Vagina (tissue), 2 donors: ENCODE measurements around the gene PYGL. TPM values are rescaled to one million over a fixed set of nuclear protein-coding genes. Genes with fewer than 3 reads are reported as not detected.

Source experiments
- DNase-seq, 2 donors: peaks; one replicate each; pipeline ENCODE4 v3.0.0-alpha.2; 2017; ENCODE audit errors: extremely low spot score in 2 of 2
- H3K27ac ChIP-seq: fragments of 200-600 bp; sonication (generic); one replicate; pipeline ENCODE4 v1.5.1; 2019
- H3K27me3 ChIP-seq: fragments of 200-600 bp; sonication (generic); one replicate; pipeline ENCODE4 v1.5.1; 2019
- H3K36me3 ChIP-seq, 2 donors: fragments of 200-600 bp; sonication (generic); one replicate each; pipeline ENCODE4 v1.5.1; 2017 to 2019
- H3K4me1 ChIP-seq: fragments of 200-600 bp; sonication (generic); one replicate; pipeline ENCODE4 v1.5.1; 2019
- H3K4me3 ChIP-seq, 2 donors: fragments of 200-600 bp; sonication (generic); 1 replicate in 1 of 2; 2 replicates in 1 of 2; pipeline ENCODE4 v1.5.1; 2016 to 2019
- H3K9me3 ChIP-seq: fragments of 200-600 bp; sonication (generic); one replicate; pipeline ENCODE4 v1.5.1; 2019
- CTCF ChIP-seq, 3 experiments: fragments of 450-650 bp in 2 of 3; fragments of 200-600 bp in 1 of 3; sonication (generic) in 1 of 3; IDR thresholded peaks; one replicate each; pipeline ENCODE4 v1.5.1; 2017 to 2019; ENCODE audit warnings: antibody characterized with exemption in 3 of 3, mild to moderate bottlenecking in 2 of 3, moderate library complexity in 2 of 3
- POLR2A ChIP-seq, 2 donors: fragments of 450-650 bp; IDR thresholded peaks; one replicate each; pipeline ENCODE4 v1.6.1; 2017; ENCODE audit warnings: antibody characterized with exemption in 2 of 2, mild to moderate bottlenecking in 2 of 2, moderate library complexity in 2 of 2
- POLR2AphosphoS5 ChIP-seq, 2 donors: sonication (generic); formaldehyde crosslinking; IDR thresholded peaks; one replicate each; pipeline ENCODE4 v1.9.0; 2017; ENCODE audit warnings: antibody characterized with exemption in 2 of 2, mild to moderate bottlenecking in 2 of 2, low read depth in 1 of 2; ENCODE audit not compliant: insufficient read depth in 1 of 2
- intact Hi-C: fragments of 100-400 bp; cut with DNase I; formaldehyde crosslinking; loops from one replicate; pipeline ENCODE4 v1.15.1; 2023
- total RNA-seq: library from RNA; depleted of rRNA; stranded (reverse); fragments of >200 nt; gene quantifications from one replicate; pipeline ENCODE4 v1.2.3, GENCODE V29; 2016

Gene PYGL
- total RNA-seq, 1 donor from 2014 or later, result 84.0 TPM

- no peak for DNase-seq
- Histone ChIP-seq H3K4me1 (no peaks in the 10 kb centered on the region), H3K36me3 (no peaks in the 10 kb centered on the region), H3K4me3 (no peak overlapping the region), H3K27ac (no peak overlapping the region), H3K9me3 (no peaks in the 10 kb centered on the region), H3K27me3 (no peaks in the 10 kb centered on the region)
- TF ChIP-seq CTCF (IDR thresholded peaks at IDR 0.05) (no peak), POLR2A (IDR thresholded peaks at IDR 0.05) (no peak), POLR2AphosphoS5 (IDR thresholded peaks at IDR 0.05; ENCODE audit: insufficient read depth in 1 of 2, low read depth in 1 of 2) (no peak)
- intact Hi-C loops, result no loop called here
Measured at GRCh38 chr14:50875359-50876070, 68.8 kb downstream of the PYGL start.

GRCh38 chr14:50874757-50875156, 69.5 kb downstream of the PYGL start:
- no peak overlapping the region for H3K4me3 ChIP-seq
- no peaks in the 10 kb centered on the region for H3K36me3 ChIP-seq
- H3K4me1 ChIP-seq, result no peaks in the 10 kb centered on the region
- DNase-seq, result no peak
- no peaks in the 10 kb centered on the region for H3K27me3 ChIP-seq
- H3K27ac ChIP-seq, result no peak overlapping the region
- no peaks in the 10 kb centered on the region for H3K9me3 ChIP-seq
- intact Hi-C loops, result no loop called here
- TF ChIP-seq POLR2A (IDR thresholded peaks at IDR 0.05) (no peak), POLR2AphosphoS5 (IDR thresholded peaks at IDR 0.05; ENCODE audit: insufficient read depth in 1 of 2, low read depth in 1 of 2) (no peak), CTCF (IDR thresholded peaks at IDR 0.05) (no peak)

- Histone ChIP-seq H3K4me1 (no peaks in the 10 kb centered on the region), H3K27me3 (no peaks in the 10 kb centered on the region), H3K36me3 (no peaks in the 10 kb centered on the region), H3K27ac (no peak within 1 kb of the TSS), H3K9me3 (no peaks in the 10 kb centered on the region), H3K4me3 (peak within 1 kb of the TSS in 1 of 2 donors; percentile 42)
- intact Hi-C loops, result no loop called here
- DNase-seq, result no peak
- TF ChIP-seq POLR2A (IDR thresholded peaks at IDR 0.05), result no peak
- TF ChIP-seq POLR2AphosphoS5 (IDR thresholded peaks at IDR 0.05; ENCODE audit: insufficient read depth in 1 of 2, low read depth in 1 of 2), result no peak
Measured at GRCh38 chr14:50871914-50872732, 72.2 kb downstream of the PYGL start, which contains the start of gene ABHD12B. Gene ABHD12B, plus strand, starts transcription at chr14:50872053. Its CDS starts 122 bp downstream, at chr14:50872175.

GRCh38 chr14:50871228-50871627, 73.1 kb downstream of the PYGL start:
- TF ChIP-seq CTCF (IDR thresholded peaks at IDR 0.05) (no peak), POLR2A (IDR thresholded peaks at IDR 0.05) (no peak), POLR2AphosphoS5 (IDR thresholded peaks at IDR 0.05; ENCODE audit: insufficient read depth in 1 of 2, low read depth in 1 of 2) (no peak)
- Histone ChIP-seq H3K27me3 (no peaks in the 10 kb centered on the region), H3K4me1 (no peaks in the 10 kb centered on the region), H3K4me3 (no peak overlapping the region), H3K27ac (no peak overlapping the region), H3K36me3 (no peaks in the 10 kb centered on the region), H3K9me3 (no peaks in the 10 kb centered on the region)
- DNase-seq, result no peak
- intact Hi-C loops, result no loop called here

GRCh38 chr14:50865391-50866076, 78.7 kb downstream of the PYGL start:
- no peaks in the 10 kb centered on the region for H3K27me3 ChIP-seq
- no peak for DNase-seq
- no peaks in the 10 kb centered on the region for H3K4me1 ChIP-seq
- intact Hi-C loops, result no loop called here
- H3K9me3 ChIP-seq, result no peaks in the 10 kb centered on the region
- no peak overlapping the region for H3K4me3 ChIP-seq
- no peaks in the 10 kb centered on the region for H3K36me3 ChIP-seq
- no peak overlapping the region for H3K27ac ChIP-seq
- TF ChIP-seq POLR2AphosphoS5 (IDR thresholded peaks at IDR 0.05; ENCODE audit: insufficient read depth in 1 of 2, low read depth in 1 of 2) (no peak), POLR2A (IDR thresholded peaks at IDR 0.05) (no peak), CTCF (IDR thresholded peaks at IDR 0.05) (no peak)
